GM12878 (cell line): Measurements from ENCODE around the gene SORL1. TPM values are rescaled to one million over a fixed set of nuclear protein-coding genes. Genes with fewer than 3 reads are reported as not detected.

Experiments used
- ATAC-seq: fragments of 200-7000 bp; cut with Tn5 transposase; 3 replicates; pipeline ENCODE4 v1.9.1; 2020; ENCODE audit warnings: mild to moderate bottlenecking, moderate library complexity
- BruUV-seq: library from RNA; stranded (reverse); fragments of 400-500 nt; replicated peaks from 2 replicates; lab custom pipeline; 2021; lab: Mats Ljungman, UMichigan
- CTCF ChIA-PET: fragments of 300-600 bp; sonication (Branson Sonifier 250); formaldehyde crosslinking; extraction: SDS; loops from one replicate; lab custom pipeline; 2021; ENCODE audit warnings: inconsistent platforms; lab: Yijun Ruan, JAX
- POLR2A ChIA-PET: fragments of 350-600 bp; formaldehyde crosslinking; extraction: SDS; loops from one replicate; lab custom pipeline; 2021; ENCODE audit warnings: inconsistent platforms; lab: Charles Lee
- RAD21 ChIA-PET: fragments of 300-600 bp; sonication (Branson Sonifier 250); formaldehyde crosslinking; loops from one replicate; lab custom pipeline; 2023; ENCODE audit warnings: antibody characterized with exemption; ENCODE audit not compliant: unreplicated experiment; lab: Charles Lee
- SMC1A ChIA-PET: fragments of 300-600 bp; sonication (Branson Sonifier 250); formaldehyde crosslinking; loops from one replicate; lab custom pipeline; 2023; ENCODE audit not compliant: unreplicated experiment, uncharacterized antibody; lab: Charles Lee
- DNase-seq: peaks from one replicate; pipeline ENCODE4 v3.0.0-alpha.2; 2011; ENCODE audit warnings: low read depth, low spot score
- FAIRE-seq: peaks from 3 replicates; lab custom pipeline; 2011; peaks lifted over from hg19 to GRCh38; lab: Jason Lieb, UNC
- H2AFZ ChIP-seq: 2 replicates; pipeline ENCODE4 v1.6.0; 2011; ENCODE audit warnings: low read depth, low read length, control low read depth; ENCODE audit not compliant: control insufficient read depth
- H3K27ac ChIP-seq: 2 replicates; pipeline ENCODE4 v1.5.1; 2011; ENCODE audit warnings: control low read depth; ENCODE audit not compliant: control insufficient read depth, insufficient read depth
- H3K27me3 ChIP-seq, 2 experiments: replicated peaks in 1 of 2; 2 replicates each; pipeline versions ENCODE4 v1.6.0 to v1.6.1; 2011; ENCODE audit warnings: low read length in 1 of 2; ENCODE audit not compliant: control insufficient read depth in 2 of 2, insufficient read depth in 2 of 2
- H3K36me3 ChIP-seq, 2 experiments: 2 replicates each; pipeline ENCODE4 v1.5.1; 2011; ENCODE audit warnings: low read length in 1 of 2; ENCODE audit not compliant: control insufficient read depth in 2 of 2, insufficient read depth in 2 of 2
- H3K4me1 ChIP-seq: 2 replicates; pipeline ENCODE4 v1.6.1; 2011; ENCODE audit warnings: mild to moderate bottlenecking, low read length, moderate library complexity, mixed read lengths; ENCODE audit not compliant: control insufficient read depth, insufficient read depth
- H3K4me2 ChIP-seq: 2 replicates; pipeline ENCODE4 v1.6.0; 2011; ENCODE audit warnings: control low read depth; ENCODE audit not compliant: control insufficient read depth, insufficient read depth
- H3K4me3 ChIP-seq: fragments of 200-600 bp; sonication (generic); 2 replicates; pipeline ENCODE4 v1.5.1; 2016
- H3K79me2 ChIP-seq: 2 replicates; pipeline ENCODE4 v1.6.0; 2011; ENCODE audit warnings: low read length; ENCODE audit not compliant: control insufficient read depth, insufficient read depth
- H3K9ac ChIP-seq: 2 replicates; pipeline ENCODE4 v1.8.0; 2011; ENCODE audit warnings: low read length, control low read depth, mixed read lengths; ENCODE audit not compliant: control insufficient read depth, insufficient read depth
- H3K9me3 ChIP-seq: replicated peaks from 3 replicates; pipeline ENCODE4 v1.5.1; 2011; ENCODE audit warnings: mild to moderate bottlenecking, low read length; ENCODE audit not compliant: control insufficient read depth, insufficient read depth
- H4K20me1 ChIP-seq: 2 replicates; pipeline ENCODE4 v1.6.0; 2011; ENCODE audit not compliant: control insufficient read depth, insufficient read depth
- CBX3 ChIP-seq: fragments of 200-600 bp; sonication (generic); IDR thresholded peaks from 2 replicates; pipeline ENCODE4 v1.6.1; 2016; ENCODE audit warnings: low read depth, borderline replicate concordance
- E2F4 ChIP-seq: IDR thresholded peaks from 2 replicates; pipeline ENCODE4 v1.6.1; 2012; ENCODE audit warnings: low read depth, low read length, improper control_type of control experiment
- NR2C2 ChIP-seq: IDR thresholded peaks from 2 replicates; pipeline ENCODE4 v1.6.1; 2011; ENCODE audit warnings: borderline replicate concordance, low read depth; ENCODE audit not compliant: control insufficient read depth, insufficient read length
- POLR2AphosphoS5 ChIP-seq: IDR thresholded peaks from 2 replicates; pipeline ENCODE4 v1.6.1; 2011; ENCODE audit warnings: mild to moderate bottlenecking, low read length, inconsistent platforms
- ZBTB40 ChIP-seq: fragments of 450-650 bp; IDR thresholded peaks from 2 replicates; pipeline ENCODE4 v1.6.1; 2016; ENCODE audit warnings: mild to moderate bottlenecking, moderate library complexity, borderline replicate concordance
- WGBS: methylation state at CpG from one replicate; pipeline ENCODE4 v1.1.6; 2016; ENCODE audit warnings: low lambda C conversion rate; ENCODE audit not compliant: insufficient replicate concordance, insufficient coverage; ENCODE audit errors: missing lambda C conversion rate; 5-methylcytosine and 5-hydroxymethylcytosine counted together
- in situ Hi-C: fragments of 300-500 bp; cut with MboI; formaldehyde crosslinking; loops from 9 replicates; pipeline ENCODE4 v1.14.3; 2018; ENCODE audit warnings: mixed read lengths
- intact Hi-C: fragments of 100-400 bp; cut with micrococcal nuclease; formaldehyde crosslinking; loops from one replicate; pipeline ENCODE4 v1.14.2; 2022; ENCODE audit not compliant: unreplicated experiment
- polyA plus RNA-seq, 11 experiments: library from polyadenylated mRNA; depleted of rRNA in 4 of 11; unstranded in 6 of 11; stranded (reverse) in 5 of 11; fragments of >200 nt; fragmentation: Nextera tagmentation in 4 of 11; fragmentation: Illumina TruSeq in 1 of 11; extraction: Ambion mirVana in 4 of 11; extraction: Trizol in 1 of 11; gene quantifications; 1 replicate in 1 of 11; 2 replicates in 10 of 11; pipeline versions ENCODE4 v1.2.1 to v1.2.3, GENCODE V29; 2011 to 2016; ENCODE audit warnings: inconsistent platforms in 2 of 11, missing spikeins in 2 of 11, low read depth in 1 of 11
- total RNA-seq, 4 experiments: library from RNA; depleted of rRNA in 3 of 4; stranded (reverse); fragments of >200 nt in 3 of 4; fragmentation: Illumina TruSeq in 1 of 4; extraction: Trizol in 1 of 4; gene quantifications; 2 replicates each; pipeline versions ENCODE4 v1.2.1 to v1.2.3, GENCODE V29; 2013 to 2021

Gene SORL1
- total and polyA plus RNA-seq, 10 of the 15 experiments (the other 5 are each of a cell fraction or from before 2014, with no cell fraction given), result 20.2 to 107 (median 59.9) TPM

DNA sequence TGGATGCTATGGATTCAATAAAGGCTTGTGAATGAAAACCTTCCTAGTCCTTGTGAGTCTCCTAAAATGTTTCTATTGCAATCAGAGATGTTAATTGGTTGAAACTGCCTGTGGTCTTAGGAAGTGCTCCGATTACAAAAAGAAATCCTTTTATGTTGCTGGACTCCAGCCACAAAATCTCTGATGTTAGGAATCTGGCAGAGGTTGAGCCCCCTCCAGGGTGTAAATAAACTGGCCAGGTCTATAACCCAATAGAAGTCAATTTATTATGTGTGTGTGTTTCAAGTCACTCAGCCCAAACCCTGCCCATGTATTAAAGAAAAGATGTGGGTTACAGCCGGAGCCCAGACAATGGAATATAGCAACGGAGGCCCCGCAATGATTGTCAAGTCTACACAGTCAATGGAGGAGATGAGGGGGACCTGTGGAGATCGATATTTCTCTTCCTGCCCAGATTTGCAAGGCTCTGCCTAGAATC is 218.7 kb downstream of the SORL1 start:
- ATAC-seq (no peak), FAIRE-seq (no peak), DNase-seq (no peak)
- Histone ChIP-seq H3K36me3 (no peaks in the 10 kb centered on the region), H4K20me1 (no peaks in the 10 kb centered on the region), H3K9me3 (no peaks in the 10 kb centered on the region; the same call in 2 of the 3 replicates), H3K4me1 (no peaks in the 10 kb centered on the region), H2AFZ (no peak overlapping the region), H3K27me3 (no peaks in the 10 kb centered on the region), H3K79me2 (no peaks in the 10 kb centered on the region), H3K4me3 (no peak overlapping the region), H3K9ac (no peak overlapping the region), H3K27ac (no peak overlapping the region), H3K4me2 (no peak overlapping the region)
- SMC1A ChIA-PET, result interaction anchor here (1.7 kb wide), 1 partner anchor 16 kb away, joined by 6 read pairs; no protein-coding TSS in a partner anchor
- CTCF ChIA-PET, result interaction anchor here (1.4 kb wide), 1 partner anchor 15 kb away, joined by 6 read pairs; no protein-coding TSS in a partner anchor
- POLR2A ChIA-PET, result no interaction called here
- intact Hi-C loops, result no loop called here
- 68% methylated on average over 5 of the region's 5 CpGs for WGBS
- TF ChIP-seq ZBTB40, result no peak
- TF ChIP-seq CBX3, result no peak
- no peak for TF ChIP-seq NR2C2
- no peak for TF ChIP-seq E2F4
- no peak for TF ChIP-seq POLR2AphosphoS5
- RAD21 ChIA-PET, result no interaction called here
- in situ Hi-C loops, result no loop called here
- BruUV-seq, result no TSS peak
